GM19193 (cell line): ENCODE measurements around the gene CTSW.
A peak's percentile ranks its signal among the peaks of the same experiment; 100 is the strongest.

Source experiments
- POLR2A ChIP-seq: IDR thresholded peaks from 4 replicates; pipeline ENCODE4 v1.6.1; 2011; ENCODE audit not compliant: insufficient read depth, insufficient read length; ENCODE audit errors: extremely low read depth

CTSW gene

DNA sequence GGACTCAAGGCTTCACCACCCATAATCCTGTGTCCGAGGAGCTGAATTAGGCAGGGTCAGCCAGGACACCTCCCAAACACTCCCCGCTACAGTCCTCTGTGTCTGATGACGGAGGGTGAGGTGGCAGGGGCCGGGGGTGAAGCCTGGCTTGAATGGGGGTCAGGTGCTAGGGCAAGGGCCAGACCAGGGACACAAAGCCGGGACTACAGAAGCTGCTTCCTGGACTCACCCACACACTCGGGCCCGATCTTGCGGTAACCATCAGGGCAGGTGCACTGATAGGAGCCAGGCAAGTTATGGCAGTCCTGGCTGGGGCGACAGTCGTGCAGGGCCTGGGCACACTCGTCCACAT, 9.4 kb upstream of the CTSW start:
- TF ChIP-seq POLR2A: peak; percentile 27

GRCh38 chr11:65870706-65871681, 8.6 kb upstream of the CTSW start:
- TF ChIP-seq POLR2A: no peak

DNA sequence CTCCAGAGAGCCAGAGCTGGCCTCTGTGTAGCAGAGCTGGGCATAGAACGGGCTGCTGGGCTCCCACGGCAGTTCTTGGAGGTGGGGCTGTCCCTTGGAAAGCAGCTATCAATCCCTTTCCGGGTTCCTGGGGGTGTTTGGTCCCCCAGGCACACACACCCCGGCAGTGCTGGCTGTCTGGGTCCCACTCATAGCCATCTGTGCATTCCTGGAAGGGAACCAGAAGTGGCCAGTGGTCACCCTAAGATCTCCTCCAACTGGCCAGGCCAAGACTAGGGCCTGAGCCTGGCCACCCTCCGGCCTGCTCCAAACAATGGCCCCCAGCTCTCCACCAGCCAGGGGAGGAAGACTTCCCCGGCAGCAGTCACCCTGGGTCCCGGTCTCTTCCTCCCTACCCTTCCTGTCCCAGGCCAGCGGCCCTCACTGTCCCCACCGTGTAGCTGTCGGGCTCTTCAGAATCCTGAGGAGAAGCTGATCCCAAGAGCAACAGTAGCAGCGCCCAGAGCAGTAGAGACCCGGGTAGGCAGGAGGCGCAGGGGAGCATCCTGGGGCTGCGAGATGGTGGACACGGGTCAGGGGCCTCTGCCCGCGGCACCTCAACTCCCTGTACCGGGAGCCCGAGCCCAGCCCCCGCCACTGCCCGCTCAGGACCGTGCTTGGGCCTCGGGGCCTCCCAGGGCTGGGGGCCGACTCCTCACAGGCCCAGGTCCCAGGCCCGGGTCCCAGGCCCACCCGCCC, 7.7 kb upstream of the CTSW start:
- TF ChIP-seq POLR2A: no peak

- no peak for TF ChIP-seq POLR2A
These were observed 6.9 kb upstream of the CTSW start, which contains the start of gene EFEMP2 for GRCh38 chr11:65872586-65873317. TSS of gene EFEMP2 (minus strand) at chr11:65872800. CDS start at chr11:65872354, 446 bp downstream.

GRCh38 chr11:65873318-65874156, 6.1 kb upstream of the CTSW start:
- peak; percentile 68 for TF ChIP-seq POLR2A

DNA sequence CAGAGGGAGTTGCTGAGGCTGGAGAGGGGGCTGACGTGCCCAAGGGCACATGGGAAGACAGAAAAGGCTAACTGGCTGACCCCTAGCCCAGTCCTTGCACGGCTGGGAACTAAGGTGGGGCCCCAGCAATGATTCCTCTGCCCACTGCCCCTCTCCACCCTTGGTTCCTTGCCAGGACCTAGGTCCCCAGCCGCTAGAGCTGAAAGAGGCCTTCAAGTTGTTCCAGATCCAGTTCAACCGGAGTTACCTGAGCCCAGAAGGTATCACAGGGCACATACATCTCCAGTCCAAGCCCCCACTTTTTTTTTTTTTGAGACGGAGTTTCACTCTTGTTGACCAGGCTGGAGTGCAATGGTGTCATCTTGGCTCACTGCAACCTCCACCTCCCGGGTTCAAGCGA, 390 bp downstream of the CTSW start:
- TF ChIP-seq POLR2A: no peak

DNA sequence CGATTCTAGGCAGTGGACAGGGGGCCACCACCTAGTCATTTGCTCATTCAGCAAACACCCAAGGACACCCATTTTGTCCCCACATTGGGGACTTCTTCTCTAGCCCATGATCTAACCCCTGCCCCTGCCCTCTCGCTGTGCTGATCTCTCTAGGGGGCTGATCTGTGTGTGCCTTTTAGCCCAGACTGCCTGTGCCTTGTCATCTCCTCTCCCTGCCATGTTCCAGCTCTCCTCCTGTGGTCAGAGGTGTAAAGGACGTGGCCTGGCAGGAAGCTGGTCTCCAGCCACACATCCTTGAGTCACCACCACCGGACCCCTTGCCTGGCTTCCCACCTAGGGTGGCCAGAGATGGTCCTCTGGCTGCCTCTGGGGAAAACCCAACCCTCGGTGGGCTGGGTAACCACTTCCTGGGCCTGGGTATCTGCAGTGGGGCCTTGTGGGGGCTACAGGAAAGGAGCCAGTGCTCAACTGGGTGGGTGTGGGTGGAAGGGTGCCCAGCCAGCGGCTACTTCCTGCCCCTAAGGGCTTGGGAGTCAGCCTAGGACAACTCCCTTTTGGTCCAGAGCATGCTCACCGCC, 1.3 kb downstream of the CTSW start:
- TF ChIP-seq POLR2A: no peak

- no peak for TF ChIP-seq POLR2A
These were observed 2.8 kb downstream of the CTSW start for GRCh38 chr11:65882120-65883057.

- TF ChIP-seq POLR2A: no peak
These were observed 3.6 kb downstream of the CTSW start for GRCh38 chr11:65883058-65883761.

- TF ChIP-seq POLR2A: no peak
These were observed 4.4 kb downstream of the CTSW start for GRCh38 chr11:65883786-65884715.

DNA sequence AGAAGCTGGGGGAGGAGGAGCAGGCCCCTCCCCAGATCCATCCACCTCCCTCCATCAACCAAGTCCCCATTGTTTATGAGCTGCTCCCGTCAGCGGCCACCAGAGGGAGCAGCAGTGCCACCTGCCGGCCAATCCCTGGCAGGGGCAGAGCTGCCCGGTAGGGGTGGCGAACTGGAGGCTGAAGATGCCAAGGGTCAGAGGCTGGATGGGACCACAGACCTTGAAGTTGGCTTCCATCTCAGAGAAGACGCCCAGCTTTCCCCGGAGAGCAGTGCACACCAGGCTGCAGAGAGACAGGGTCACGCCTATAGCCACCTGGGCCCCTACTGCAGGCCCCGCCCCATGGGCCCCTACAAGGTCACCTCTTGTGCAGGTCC, 5.1 kb downstream of the CTSW start:
- no peak for TF ChIP-seq POLR2A
